Measurements from ENCODE around the gene WTIP.
"Not testable (repeated sequence)": the region's sequence is repeated elsewhere in the genome, so short reads cannot be mapped to it uniquely, and the experiment has no call there.

Gene WTIP

DNA sequence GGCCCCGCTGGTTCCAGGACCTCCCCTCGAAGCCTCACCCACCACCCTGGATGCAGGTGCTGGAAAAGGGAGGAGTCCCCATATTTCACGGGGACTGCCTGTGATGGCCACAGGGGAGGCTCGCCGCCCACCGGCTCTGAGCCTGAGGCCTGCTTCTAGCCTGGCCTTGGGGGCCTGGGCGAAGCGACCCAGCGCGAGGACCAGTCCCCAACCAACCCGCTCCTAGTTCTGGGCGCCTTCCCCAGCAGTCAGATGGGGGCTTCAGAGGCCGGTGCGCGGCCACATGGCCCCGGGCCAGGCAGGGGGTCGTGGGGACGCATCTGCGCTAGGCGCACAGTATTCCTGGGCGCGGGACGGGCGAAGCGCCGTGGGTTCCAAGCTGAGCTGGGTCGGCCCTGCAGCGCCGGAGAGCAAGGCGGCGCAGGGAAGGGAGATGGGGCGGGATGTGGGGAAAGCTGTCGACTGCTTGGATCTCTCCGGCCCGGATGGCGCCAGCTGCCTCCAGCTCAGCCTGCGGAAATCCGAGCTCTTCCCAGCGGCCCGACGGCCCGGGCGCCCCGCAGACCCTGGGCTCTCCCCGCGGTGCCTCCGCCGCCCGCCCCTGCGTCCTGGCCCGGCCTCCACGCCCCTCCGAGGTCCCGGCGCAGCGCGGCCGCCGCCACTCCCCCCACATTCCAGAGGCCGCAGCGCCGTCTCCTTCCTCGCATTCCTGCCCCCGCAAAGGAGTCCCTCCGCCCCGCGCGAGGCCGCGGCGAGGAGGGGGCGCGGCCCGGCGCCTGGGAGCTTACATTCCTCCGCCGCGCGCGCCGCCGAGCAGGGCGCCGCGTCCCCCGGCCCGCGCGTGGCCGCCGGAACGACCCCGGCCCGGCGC, at the start of gene WTIP:
WTIP (plus strand) TSS at position 788 of the 871 bp plus-strand sequence. CDS start 217 bp downstream, outside the sequence.
- DNase-seq (ENCODE audit: low read depth), result peak; percentile 87

DNA sequence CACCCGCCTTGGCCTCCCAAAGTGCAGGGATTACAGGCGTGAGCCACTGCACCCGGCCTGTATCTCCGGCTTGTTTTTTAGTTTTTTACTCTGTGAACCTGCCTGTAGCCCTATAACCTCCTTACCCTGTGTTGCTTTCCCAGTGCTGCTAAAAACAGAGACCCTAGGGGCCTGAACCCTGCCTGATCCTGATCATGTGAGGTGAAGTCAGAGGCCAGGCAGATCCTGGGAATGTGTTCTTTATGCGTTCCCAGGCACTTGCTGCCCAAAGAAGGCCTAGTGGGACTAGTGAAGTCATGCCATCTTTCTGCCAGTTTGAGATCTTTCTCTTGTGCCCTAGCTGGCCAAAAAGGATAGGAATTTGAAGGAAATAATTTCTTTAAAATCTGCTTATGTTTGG, 48.8 kb upstream of the WTIP start:
- no peak for DNase-seq (ENCODE audit: low read depth)

DNA sequence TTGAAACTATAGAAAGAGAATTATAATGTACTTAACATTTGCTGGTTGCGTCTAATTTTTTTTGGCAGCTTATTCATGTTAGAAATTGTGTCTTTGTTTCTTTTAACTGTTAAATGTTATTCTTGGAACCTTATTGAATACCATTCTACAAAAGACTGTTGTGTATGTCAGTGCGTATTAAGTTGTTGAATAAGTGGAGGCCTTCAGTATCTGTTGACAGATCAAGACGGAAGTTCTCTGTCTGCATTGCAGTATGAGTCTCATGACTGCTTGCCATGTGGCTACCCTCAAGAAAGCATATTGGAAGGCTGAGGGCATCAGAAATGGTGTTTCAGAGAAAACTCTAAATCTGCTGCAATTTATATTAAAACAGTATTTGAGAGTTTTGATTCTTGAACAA, 44.8 kb upstream of the WTIP start:
- DNase-seq (ENCODE audit: low read depth), result no peak

DNA sequence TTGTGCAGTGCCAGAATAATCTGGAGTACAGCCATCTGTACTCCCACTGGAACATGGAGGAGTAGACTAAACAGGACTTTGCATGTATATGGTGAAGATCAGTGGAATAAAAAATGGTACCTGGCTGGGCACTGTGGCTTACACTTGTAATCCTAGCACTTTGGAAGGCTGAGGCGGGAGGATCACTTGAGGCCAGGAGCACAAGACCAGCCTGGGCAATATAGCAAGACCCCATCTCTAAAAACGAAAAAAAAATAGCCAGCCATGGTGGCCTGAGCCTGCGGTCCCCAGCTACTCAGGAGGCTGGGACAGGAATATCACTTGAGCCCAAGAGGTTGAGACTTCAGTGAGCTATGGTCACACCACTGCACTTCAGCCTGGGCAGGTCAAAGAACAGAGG, 33.4 kb upstream of the WTIP start:
- DNase-seq (ENCODE audit: low read depth), result no peak

DNA sequence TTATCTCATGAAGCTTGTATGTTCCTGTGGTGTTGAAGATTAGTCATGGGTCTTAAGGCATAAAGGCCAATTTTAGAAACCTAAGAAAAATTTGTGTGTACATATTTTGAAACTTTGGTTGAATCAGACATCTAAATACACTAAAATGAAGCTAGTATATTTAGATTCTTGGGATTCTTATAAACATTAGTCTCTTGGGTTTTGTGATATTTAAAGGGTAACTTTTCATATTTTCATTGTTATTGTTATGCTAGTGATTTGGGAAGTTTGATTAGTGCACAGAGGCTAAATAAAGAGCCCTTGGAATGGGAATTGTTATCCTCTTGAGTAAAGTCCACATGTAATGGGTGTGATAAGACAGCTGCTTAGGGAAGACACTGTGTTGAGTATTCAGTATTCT, 28.8 kb upstream of the WTIP start:
- DNase-seq (ENCODE audit: low read depth), result no peak

DNA sequence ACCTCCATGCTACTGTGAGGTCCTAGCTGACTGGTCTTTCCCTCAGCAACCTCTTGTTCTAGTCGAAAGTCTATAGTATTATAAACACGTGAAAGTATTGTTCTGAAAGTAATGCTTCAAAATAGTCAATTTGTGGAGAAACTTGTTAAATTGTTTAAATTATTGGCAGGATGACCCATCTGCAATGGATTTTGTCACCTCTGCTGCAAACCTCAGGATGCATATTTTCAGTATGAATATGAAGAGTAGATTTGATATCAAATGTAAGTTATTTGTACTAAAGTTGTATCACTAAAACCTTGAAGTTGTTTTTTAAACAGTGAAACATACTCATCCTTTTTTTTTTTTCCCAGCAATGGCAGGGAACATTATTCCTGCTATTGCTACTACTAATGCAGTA, 27.5 kb upstream of the WTIP start:
- no peak for DNase-seq (ENCODE audit: low read depth)

DNA sequence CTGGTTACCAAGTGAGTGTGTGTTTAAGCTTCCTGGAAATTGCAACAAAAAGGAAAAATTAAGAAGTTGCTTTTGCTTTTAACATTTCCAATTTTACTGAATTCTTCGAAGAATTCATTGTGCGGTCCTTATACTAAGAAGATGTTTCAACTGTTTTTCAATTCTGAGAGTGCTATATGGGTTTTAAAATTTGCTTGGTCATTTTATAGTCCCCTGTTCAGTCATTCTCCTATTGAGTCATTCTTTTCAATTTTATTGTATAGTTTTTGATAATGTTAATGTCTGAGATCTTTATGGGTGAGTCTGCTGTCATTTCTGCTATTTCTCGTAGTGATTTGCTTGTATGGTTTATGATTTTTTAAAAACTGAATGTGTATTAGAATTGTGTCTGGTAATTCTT, 26.9 kb upstream of the WTIP start:
- no peak for DNase-seq (ENCODE audit: low read depth)

DNA sequence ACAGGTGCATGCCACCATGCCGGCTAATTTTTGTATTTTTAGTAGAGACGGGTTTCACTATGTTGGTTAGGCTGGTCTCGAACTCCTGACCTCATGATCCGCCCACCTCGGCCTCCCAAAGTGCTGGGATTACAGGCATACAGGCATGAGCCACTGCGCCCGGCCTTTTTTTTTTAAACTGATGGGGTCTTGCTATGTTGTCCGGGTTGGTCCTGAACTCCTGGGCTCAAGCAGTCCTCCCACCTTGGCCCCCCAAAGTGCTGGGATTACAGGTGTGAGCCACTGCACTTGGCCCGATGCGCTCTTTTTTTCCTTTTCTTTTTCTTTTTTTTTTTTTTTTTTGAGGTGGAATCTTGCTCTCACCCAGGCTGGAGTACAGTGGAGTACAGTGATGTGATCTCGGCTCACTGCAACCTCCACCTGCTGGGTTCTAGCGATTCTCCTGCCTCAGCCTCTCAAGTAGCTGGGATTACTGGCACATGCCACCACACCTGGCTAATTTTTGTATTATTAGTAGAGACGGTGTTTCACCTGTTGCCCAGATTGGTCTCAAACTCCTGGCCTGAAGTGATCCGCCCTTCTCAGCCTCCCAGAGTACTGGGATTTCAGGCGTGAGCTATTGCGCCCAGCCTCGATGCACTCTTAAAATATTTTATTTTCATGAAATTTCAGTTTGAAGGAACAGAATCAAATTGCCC, 25.6 kb upstream of the WTIP start:
- not testable (repeated sequence) for DNase-seq (ENCODE audit: low read depth)

DNA sequence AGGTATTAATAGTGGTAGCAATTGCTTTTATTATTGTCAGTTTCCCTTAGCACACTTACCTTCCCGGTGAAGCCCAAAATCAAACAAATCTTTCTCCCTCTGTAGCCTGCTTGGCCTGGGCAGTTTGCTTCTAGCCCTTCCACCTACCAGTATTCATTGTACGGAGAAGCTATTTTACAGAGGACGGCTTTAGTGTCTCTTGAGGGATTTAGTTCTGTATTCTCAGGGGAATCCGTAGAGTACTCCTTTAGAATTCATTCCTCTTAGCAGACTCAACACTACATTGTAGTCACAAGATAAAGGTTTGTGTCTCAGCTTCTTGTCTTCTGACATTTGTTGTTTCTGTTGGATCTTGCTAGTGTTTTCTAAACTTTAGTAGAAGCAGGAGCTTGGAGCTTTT, 24.1 kb upstream of the WTIP start:
- no peak for DNase-seq (ENCODE audit: low read depth)

DNA sequence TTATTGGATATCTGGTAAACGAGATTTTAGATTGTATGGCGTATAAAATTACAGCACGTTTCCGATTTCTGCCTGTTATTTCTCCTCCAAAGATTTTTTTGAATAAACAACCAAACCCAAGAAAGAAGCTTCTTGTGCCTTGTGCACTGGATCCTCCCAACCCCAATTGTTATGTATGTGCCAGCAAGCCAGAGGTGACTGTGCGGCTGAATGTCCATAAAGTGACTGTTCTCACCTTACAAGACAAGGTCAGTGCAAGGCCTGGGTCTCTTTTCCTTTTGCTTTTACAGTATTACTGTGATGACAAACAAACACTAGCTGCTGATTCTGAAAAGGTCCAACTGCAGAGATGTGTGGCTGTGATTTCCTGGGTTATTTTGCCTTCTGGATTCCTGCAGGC, 22.9 kb upstream of the WTIP start:
- no peak for DNase-seq (ENCODE audit: low read depth)

DNA sequence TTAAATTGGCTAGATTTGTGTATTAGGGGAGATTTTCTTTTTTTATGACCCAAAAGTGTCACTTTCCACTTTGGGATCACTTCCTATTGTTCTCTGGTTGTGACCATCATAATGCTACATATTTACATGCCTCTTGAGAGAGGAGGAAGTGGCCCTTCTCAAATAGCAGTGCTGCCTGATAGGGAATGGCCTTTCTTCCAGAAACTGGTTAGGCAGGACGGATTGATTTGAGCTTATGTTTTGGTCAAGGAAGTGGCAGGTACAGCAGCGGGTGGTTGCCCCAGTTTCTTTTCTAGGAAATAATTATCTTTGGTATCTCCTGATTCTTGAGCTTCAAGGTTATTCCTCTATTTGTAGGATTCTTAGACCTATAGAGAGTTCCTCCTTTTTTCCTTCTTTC, 21.9 kb upstream of the WTIP start:
- no peak for DNase-seq (ENCODE audit: low read depth)

DNA sequence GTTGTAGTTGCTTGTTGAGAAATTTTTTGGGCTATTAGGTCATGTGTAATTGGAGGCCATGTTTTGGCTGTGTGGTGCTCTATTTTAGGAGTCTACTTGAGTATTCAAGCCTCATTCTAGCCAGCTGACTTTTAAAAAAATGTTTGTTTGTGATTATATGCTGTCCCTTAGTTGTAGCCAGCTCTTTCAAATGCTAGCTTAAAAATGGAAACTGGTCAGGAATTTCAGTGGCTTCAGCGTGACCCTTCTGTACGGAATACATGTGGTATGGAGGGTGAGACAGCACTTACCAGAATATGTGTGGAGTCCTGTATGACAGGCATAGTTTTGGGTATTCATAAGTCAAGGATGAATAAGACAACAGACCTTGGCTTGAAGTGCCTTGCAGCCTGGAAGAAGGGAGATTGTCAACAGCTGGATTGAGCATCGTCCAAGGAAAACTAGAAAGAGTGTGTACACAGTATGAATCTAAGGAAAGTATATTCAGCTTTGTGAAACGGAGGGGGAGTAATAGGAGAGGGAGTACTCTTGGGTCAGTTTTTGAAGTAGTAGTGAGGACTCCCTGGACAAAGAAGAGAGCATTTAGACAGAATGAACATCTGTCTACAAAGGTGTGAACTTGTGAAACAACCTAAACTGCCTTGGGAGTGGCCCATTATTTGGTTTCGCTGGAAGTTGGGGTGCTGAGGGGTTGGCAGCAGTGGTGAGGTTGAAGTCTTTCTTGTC, 20.0 kb upstream of the WTIP start:
- no peak for DNase-seq (ENCODE audit: low read depth)

DNA sequence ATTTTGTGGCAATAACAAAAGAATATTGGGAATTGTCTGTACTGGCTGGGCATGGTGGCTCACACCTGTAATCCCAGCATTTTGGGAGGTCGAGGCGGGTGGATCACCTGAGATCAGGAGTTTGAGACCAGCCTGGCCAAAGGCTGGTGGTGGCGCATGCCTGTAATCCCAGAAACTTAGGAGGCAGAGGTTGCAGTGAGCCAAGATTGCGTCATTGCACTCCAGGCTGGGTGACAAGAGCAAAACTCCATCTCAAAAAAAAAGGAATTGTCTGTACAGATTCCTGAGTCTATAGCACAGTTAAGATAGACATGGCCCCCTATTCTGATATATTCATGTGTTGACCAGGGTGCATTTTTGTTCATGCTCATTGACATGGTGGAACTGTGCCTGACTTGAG, 16.8 kb upstream of the WTIP start:
- not testable (repeated sequence) for DNase-seq (ENCODE audit: low read depth)

DNA sequence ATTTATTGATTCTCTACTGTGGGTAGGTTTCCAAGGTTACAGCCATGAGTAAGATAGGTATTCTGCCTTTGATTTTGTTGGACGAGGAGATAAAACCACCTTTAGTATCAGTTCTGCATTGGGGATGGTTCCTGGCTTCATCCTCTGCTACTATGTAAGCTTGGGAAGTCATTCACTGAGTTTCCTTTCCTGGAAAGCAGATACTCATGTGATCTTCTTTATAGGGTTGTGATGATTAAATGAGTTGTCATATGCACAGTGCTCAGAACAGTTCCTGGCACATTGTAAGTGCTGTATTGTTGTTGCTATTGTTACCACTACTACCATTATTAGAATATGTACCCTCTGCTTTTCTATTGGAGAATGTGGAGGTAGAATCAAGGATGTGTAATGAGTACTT, 13.1 kb upstream of the WTIP start:
- no peak for DNase-seq (ENCODE audit: low read depth)

DNA sequence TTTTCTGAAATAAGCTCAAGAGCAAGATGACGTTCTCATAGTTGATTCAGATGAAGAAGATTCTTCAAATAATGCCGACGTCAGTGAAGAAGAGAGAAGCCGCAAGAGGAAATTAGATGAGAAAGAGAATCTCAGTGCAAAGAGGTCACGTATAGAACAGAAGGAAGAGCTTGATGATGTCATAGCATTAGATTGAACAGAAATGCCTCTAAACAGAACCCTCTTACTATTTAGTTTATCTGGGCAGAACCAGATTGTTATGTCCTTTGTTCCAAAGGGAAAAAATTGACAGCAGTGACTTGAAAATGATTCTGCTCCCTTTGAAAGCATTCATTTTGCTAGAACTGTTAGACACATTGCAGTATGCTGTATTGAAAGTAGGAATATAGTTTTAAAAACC, 12.5 kb upstream of the WTIP start:
- DNase-seq (ENCODE audit: low read depth), result not testable (repeated sequence)

DNA sequence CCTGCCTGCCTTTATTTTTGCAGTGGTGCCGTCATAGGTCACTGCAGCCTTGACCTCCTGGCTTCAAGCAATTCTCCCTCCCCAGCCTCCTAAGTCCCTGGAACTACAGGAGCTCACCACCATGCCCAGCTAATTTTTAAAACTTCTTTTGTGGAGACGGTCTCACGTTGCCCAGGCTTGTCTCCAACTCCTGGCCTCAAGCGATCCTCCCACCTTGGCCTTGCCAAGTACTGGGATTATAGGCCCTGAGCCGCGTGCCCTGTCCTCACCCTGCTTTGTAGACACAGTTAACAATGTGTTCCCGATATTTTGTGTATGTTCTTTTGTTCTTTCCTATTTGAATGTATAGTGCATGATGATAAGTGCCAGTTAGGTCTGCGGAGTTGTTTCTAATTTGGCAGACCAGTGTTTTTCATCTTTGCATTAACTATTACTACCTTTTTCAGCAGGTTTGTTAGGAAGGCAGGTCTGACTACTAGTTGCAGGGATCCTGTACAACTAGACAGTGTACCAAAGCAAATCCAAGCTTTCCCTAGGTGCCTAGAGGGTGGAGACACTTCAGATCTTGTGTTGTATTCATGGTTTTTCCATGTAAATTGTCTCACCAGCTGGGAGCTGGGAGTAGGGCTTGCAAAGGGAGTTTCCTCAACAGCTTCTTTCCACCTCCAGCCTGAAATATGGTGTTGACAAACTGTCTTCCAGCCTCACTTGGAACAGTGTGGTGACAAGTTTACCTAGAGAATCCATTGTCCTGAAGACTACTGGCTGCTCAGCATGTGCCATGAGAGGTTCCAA, 9.5 kb upstream of the WTIP start:
- DNase-seq (ENCODE audit: low read depth), result no peak

DNA sequence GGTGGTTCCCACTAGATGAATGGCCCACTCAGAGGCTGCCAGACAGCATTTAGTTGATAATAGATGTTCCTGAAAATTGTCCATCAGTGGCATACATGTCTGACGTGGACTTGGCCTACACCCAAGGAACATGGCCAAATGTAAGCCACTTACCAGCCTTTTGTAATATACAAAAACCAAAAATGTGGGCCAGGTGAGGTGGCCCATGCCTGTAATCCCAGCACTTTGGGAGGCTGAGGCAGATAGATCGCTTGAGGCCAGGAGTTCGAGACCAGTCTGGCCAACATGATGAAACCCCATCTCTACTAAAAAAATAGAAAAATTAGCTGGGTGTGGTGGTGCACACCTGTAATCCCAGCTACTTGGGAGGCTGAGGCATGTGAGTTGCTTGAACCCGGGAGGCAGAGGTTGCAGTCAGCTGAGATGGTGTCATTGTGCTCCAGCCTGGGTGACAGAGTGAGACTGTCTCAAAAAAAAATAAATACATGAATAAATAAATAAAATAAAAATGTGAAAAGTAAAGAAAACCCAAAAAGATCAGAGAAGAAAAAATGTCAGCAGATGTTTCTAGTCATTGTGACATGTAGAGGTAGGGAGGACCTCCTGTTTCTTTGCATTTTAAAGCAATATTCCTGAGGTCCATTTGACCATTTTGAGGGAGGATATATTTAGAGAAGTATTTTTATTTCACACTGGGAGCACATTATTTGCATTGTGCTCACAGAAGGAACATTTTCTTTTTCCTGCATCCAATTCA, 7.1 kb upstream of the WTIP start:
- DNase-seq (ENCODE audit: low read depth), result peak; percentile 22

DNA sequence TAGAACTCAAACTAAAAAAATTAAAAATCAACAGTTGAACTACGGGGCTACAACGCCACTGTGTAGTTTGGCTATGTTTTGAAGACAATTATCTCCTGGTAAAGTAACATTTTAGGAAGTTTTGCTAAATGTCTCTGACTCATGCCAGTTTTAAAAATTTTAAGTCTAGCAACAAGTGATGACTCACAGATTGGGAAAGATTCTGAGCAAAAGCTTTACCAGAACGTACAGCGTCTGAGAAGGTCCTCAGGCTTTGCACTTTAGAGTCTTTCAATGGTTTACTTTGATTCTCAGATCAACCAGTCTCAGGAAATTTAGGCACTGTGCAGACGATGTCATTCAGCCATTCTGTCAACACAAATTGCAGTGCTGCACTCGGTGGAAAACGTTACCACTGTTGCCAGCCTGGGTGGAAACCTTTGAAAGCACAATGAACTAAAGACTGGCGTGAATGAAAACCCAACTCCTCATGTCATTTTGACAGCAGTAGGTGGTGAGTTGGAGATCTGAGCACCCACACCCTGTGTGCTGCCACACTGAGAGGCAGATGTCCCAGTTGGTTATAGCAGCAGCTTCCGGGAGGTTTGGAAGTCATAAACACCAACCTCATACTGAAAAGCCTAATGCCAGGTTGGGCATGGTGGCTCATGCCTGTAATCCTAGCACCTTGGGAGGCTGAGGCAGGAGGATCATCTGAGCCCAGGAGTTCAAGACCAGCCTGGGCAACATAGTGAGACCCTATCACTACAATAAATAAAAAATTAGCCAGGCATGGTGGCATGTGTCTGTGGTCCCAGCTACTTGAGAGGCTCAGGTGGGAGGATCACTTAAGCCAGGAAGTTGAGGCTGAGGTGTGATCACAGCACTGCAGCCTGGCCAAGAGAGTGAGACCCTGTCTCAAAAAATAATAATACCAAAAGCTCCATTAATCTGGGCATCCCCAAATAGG, 6.3 kb upstream of the WTIP start:
- peak; percentile 88 for DNase-seq (ENCODE audit: low read depth)

DNA sequence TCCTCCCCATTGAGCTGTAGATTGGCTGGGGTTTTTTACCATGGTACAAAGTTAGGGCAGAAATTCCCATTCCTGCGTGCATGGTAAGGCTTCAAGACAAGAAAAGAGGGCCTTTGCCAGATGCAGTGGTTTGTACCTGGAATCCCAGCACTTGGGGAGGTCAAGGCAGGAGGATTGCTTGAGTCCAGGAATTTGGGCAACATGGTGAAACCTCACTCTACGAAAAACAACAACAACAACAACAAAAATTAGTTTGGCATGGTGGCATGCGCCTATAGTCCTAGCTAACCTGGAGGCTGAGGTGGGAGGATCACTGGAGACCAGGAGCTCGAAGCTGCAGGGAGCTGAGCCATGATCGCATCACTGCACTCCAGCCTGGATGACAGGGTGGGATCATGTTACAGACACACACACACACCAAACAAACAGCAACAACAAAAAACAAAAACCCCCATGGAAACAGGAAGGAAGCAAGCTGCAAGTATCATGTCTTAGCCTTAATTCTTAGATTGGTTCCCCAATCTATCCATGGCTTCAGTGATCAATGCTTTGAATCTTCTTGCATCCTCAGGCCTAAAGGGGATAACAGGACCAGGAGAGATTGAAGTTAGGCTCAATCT, 5.5 kb upstream of the WTIP start:
- no peak for DNase-seq (ENCODE audit: low read depth)

DNA sequence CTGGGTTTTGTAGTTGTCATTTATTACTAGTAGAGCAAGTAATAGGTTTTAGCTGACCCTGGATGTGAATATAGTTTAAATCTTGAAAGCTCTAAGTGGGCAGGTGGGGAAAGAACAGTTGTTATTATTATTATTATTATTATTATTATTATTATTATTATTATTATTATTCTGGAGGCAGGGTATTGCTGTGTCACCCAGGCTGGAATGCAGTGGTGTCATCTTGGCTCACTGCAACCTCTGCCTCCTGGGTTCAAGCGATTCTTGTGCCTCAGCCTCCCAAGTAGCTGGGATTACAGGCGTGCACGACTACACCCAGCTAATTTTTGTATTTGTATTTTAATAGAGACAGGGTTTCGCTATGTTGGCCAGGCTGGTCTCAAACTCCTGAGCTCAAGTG, 3.1 kb upstream of the WTIP start:
- not testable (repeated sequence) for DNase-seq (ENCODE audit: low read depth)

Measured in ELR (cell line).